Caco-2 (cell line): ENCODE measurements around the gene AKT2. TPM values are rescaled to one million over a fixed set of nuclear protein-coding genes. Genes with fewer than 3 reads are reported as not detected.

Experiments
- BruUV-seq: library from RNA; stranded (reverse); fragments of 400-500 nt; replicated peaks from 2 replicates; lab custom pipeline; 2021; lab: Mats Ljungman, UMichigan
- CTCF ChIA-PET: fragments of 300-600 bp; sonication (Branson Sonifier 250); formaldehyde crosslinking; loops from one replicate; lab custom pipeline; 2022; ENCODE audit warnings: antibody characterized with exemption; lab: Charles Lee
- POLR2A ChIA-PET: fragments of 300-600 bp; sonication (Branson Sonifier 250); formaldehyde crosslinking; loops from one replicate; lab custom pipeline; 2022; ENCODE audit warnings: antibody characterized with exemption; lab: Charles Lee
- DNase-seq, 2 experiments: peaks; one replicate each; pipeline versions ENCODE4 v3.0.0 to v3.0.0-alpha.2; 2020 to 2022
- H3K27me3 ChIP-seq: replicated peaks from 2 replicates; pipeline ENCODE4 v1.6.0; 2011; ENCODE audit warnings: low read length; ENCODE audit not compliant: control insufficient read depth, insufficient read depth
- H3K36me3 ChIP-seq: 2 replicates; pipeline ENCODE4 v1.5.1; 2011; ENCODE audit warnings: low read length; ENCODE audit not compliant: control insufficient read depth, insufficient read depth
- H3K4me1 ChIP-seq: fragments of 250-450 bp; sonication (Bioruptor Pico); 2 replicates; pipeline ENCODE4 v1.5.1; 2020; ENCODE audit warnings: mild to moderate bottlenecking
- H3K4me3 ChIP-seq: 2 replicates; pipeline ENCODE4 v1.5.1; 2011; ENCODE audit warnings: low read depth, mild to moderate bottlenecking, control low read depth, low read length
- H3K9me3 ChIP-seq: fragments of 250-450 bp; sonication (Bioruptor Pico); 2 replicates; pipeline ENCODE4 v1.5.1; 2020; ENCODE audit warnings: mild to moderate bottlenecking, moderate library complexity
- H3K27ac Mint-ChIP-seq: one replicate; pipeline ENCODE4 v1.8.0; 2022; ENCODE audit warnings: mixed read lengths; ENCODE audit not compliant: unreplicated experiment
- H3K27me3 Mint-ChIP-seq: one replicate; pipeline ENCODE4 v1.8.0; 2022; ENCODE audit warnings: mixed read lengths; ENCODE audit not compliant: insufficient read depth, unreplicated experiment
- H3K36me3 Mint-ChIP-seq: one replicate; pipeline ENCODE4 v1.8.0; 2022; ENCODE audit warnings: mild to moderate bottlenecking, mixed read lengths; ENCODE audit not compliant: insufficient read depth, unreplicated experiment
- H3K4me1 Mint-ChIP-seq: one replicate; pipeline ENCODE4 v1.8.0; 2022; ENCODE audit warnings: low read depth, mixed read lengths; ENCODE audit not compliant: unreplicated experiment
- H3K4me3 Mint-ChIP-seq: one replicate; pipeline ENCODE4 v1.8.0; 2022; ENCODE audit warnings: mild to moderate bottlenecking, moderate library complexity, mixed read lengths; ENCODE audit not compliant: unreplicated experiment
- H3K9me3 Mint-ChIP-seq: one replicate; pipeline ENCODE4 v1.8.0; 2022; ENCODE audit warnings: mixed read lengths; ENCODE audit not compliant: unreplicated experiment
- intact Hi-C: fragments of 100-400 bp; cut with micrococcal nuclease; formaldehyde crosslinking; loops from one replicate; pipeline ENCODE4 v1.10.0; 2022; ENCODE audit not compliant: unreplicated experiment
- total RNA-seq: library from RNA; stranded (reverse); gene quantifications from 2 replicates; pipeline ENCODE4 v1.2.3, GENCODE V29; 2022
- TF ChIP-seq, protein P1 (sequence below), 2 experiments: fragments of 200-600 bp in 1 of 2; IDR thresholded peaks; 1 replicate in 1 of 2; 2 replicates in 1 of 2; pipeline versions ENCODE4 v1.5.1 to v1.8.0; 2011 to 2022; ENCODE audit warnings: antibody characterized with exemption in 1 of 2, control low read depth in 1 of 2, inconsistent platforms in 1 of 2, low read depth in 1 of 2, low read length in 1 of 2, mild to moderate bottlenecking in 1 of 2, moderate library complexity in 1 of 2; ENCODE audit not compliant: insufficient read depth in 1 of 2, severe bottlenecking in 1 of 2, unreplicated experiment in 1 of 2

AKT2 gene
- total RNA-seq, 1 experiment from 2014 or later, result 169 TPM

DNA sequence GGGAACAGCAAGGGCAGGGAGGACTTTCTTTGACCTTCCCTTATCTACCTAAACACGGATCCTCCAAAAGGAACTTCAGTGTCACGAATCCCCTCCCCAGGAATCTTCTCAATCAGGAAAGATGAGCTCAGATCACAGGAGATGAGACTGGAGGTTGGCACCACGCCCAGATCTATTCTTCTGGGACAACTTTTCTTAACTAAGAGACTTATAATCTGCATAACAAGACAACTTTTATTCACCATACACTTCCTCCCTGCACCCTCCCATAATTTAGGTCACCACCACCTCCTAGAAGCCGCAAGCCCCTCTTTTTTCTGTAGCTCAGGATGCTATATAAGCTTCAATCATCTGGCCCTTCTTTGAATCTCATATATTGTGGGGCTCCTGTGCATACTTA, 19.2 kb upstream of the AKT2 start:
- H3K9me3 Mint-ChIP-seq, result no peaks in the 10 kb centered on the region
- DNase-seq, result no peak
- TF ChIP-seq, protein P1, sequence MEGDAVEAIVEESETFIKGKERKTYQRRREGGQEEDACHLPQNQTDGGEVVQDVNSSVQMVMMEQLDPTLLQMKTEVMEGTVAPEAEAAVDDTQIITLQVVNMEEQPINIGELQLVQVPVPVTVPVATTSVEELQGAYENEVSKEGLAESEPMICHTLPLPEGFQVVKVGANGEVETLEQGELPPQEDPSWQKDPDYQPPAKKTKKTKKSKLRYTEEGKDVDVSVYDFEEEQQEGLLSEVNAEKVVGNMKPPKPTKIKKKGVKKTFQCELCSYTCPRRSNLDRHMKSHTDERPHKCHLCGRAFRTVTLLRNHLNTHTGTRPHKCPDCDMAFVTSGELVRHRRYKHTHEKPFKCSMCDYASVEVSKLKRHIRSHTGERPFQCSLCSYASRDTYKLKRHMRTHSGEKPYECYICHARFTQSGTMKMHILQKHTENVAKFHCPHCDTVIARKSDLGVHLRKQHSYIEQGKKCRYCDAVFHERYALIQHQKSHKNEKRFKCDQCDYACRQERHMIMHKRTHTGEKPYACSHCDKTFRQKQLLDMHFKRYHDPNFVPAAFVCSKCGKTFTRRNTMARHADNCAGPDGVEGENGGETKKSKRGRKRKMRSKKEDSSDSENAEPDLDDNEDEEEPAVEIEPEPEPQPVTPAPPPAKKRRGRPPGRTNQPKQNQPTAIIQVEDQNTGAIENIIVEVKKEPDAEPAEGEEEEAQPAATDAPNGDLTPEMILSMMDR (IDR thresholded peaks at IDR 0.05; ENCODE audit: insufficient read depth in 1 of 2, low read depth in 1 of 2, low read length in 1 of 2, severe bottlenecking in 1 of 2, unreplicated experiment in 1 of 2), result no peak
- no peak overlapping the region for H3K27ac Mint-ChIP-seq
- POLR2A ChIA-PET, result no interaction called here
- no peak overlapping the region for H3K4me3 Mint-ChIP-seq
- H3K36me3 Mint-ChIP-seq, result no peaks in the 10 kb centered on the region
- no peak overlapping the region for H3K4me3 ChIP-seq
- CTCF ChIA-PET, result interaction anchor here (0.8 to 1.3 kb wide), 2 partner anchors 27 to 247 kb away, joined by 3 to 7 read pairs; no protein-coding TSS in a partner anchor
- H3K4me1 ChIP-seq, result no peaks in the 10 kb centered on the region
- H3K27me3 ChIP-seq, result no peaks in the 10 kb centered on the region
- intact Hi-C loops, result loop anchor here (10.0 kb wide), 1 partner anchor 230 kb away; no protein-coding TSS in a partner anchor
- no TSS peak for BruUV-seq
- H3K4me1 Mint-ChIP-seq, result no peaks in the 10 kb centered on the region
- H3K9me3 ChIP-seq, result no peaks in the 10 kb centered on the region
- H3K27me3 Mint-ChIP-seq, result no peaks in the 10 kb centered on the region
- no peaks in the 10 kb centered on the region for H3K36me3 ChIP-seq

DNA sequence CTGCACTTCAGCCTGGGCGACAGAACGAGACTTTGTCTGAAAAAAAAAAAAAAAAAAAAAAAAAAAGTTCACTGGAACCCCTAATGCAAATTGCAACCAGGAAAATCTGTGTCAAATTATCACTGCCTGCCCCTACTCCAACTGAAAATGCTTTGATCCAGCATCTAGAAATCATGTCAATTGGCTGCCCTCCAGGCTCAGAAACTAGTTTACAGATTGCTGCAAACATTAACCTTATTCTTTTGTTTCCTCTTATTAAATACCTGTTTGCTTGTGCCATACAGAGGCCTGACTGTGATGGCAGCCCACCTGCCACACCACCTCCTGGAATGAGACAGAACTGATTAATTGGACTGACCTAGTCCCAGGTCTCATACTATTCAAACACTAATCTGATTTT, 18.6 kb upstream of the AKT2 start:
- intact Hi-C loops, result loop anchor here (10.0 kb wide), 1 partner anchor 231 kb away; no protein-coding TSS in a partner anchor
- Mint-ChIP-seq H3K4me3 (no peak overlapping the region), H3K4me1 (no peaks in the 10 kb centered on the region), H3K36me3 (no peaks in the 10 kb centered on the region), H3K27ac (no peak overlapping the region), H3K9me3 (no peaks in the 10 kb centered on the region), H3K27me3 (no peaks in the 10 kb centered on the region)
- ChIA-PET POLR2A (no interaction called here), CTCF (interaction anchor here (0.8 kb wide), 1 partner anchor 28 kb away, joined by 3 read pairs; no protein-coding TSS in a partner anchor)
- BruUV-seq, result no TSS peak
- Histone ChIP-seq H3K27me3 (no peaks in the 10 kb centered on the region), H3K4me1 (no peaks in the 10 kb centered on the region), H3K36me3 (no peaks in the 10 kb centered on the region), H3K9me3 (no peaks in the 10 kb centered on the region), H3K4me3 (no peak overlapping the region)
- DNase-seq, result no peak
- TF ChIP-seq, protein P1 (IDR thresholded peaks at IDR 0.05; ENCODE audit: insufficient read depth in 1 of 2, low read depth in 1 of 2, low read length in 1 of 2, severe bottlenecking in 1 of 2, unreplicated experiment in 1 of 2), result no peak

DNA sequence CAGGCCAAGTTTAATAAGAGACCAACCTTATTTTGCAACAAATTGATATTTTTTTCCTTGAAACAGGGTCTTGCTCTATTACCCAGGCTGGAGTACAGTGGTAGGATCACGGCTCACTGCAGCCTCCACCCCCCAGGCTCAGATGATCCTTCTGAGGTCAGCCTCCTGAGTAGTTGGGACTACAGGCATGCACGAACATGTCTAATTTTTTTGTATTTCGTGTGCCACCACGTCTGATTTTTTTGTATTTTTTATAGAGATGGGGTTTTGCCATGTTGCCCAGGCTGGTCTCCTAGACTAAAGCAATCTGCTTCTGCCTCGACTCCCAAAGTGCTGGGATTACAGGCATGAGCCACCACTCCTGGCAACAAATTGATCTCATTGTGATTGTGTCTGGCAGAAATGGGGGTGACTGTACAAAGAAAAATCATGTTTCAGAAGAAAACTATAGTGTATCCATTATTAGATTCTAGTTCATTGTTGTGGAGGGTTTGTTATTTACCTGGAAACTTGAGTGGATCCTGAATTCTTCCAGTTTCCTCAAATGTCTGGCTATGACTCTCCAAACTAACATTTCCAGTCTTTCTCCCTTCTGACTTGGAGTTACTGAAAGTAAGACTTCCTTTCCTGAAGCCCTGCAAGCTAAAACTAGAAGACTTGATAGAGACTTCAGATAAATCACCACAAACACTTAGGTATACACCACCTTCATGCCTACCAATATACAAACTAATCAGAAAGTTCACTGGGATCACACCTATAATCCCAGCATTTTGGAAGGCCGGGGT, 17.3 kb upstream of the AKT2 start:
- Mint-ChIP-seq H3K4me1 (no peaks in the 10 kb centered on the region), H3K27ac (no peak overlapping the region), H3K27me3 (no peaks in the 10 kb centered on the region), H3K9me3 (no peaks in the 10 kb centered on the region), H3K4me3 (no peak overlapping the region), H3K36me3 (no peaks in the 10 kb centered on the region)
- H3K4me1 ChIP-seq, result no peaks in the 10 kb centered on the region
- BruUV-seq, result no TSS peak
- DNase-seq, result no peak
- no peaks in the 10 kb centered on the region for H3K36me3 ChIP-seq
- ChIA-PET CTCF (no interaction called here), POLR2A (no interaction called here)
- H3K27me3 ChIP-seq, result no peaks in the 10 kb centered on the region
- intact Hi-C loops, result loop anchor here (10.0 kb wide), 1 partner anchor 232 kb away; no protein-coding TSS in a partner anchor
- TF ChIP-seq, protein P1 (IDR thresholded peaks at IDR 0.05; ENCODE audit: insufficient read depth in 1 of 2, low read depth in 1 of 2, low read length in 1 of 2, severe bottlenecking in 1 of 2, unreplicated experiment in 1 of 2), result no peak
- no peak overlapping the region for H3K4me3 ChIP-seq
- no peaks in the 10 kb centered on the region for H3K9me3 ChIP-seq
